ENCODE measurements around the gene POU3F3.

Gene POU3F3

GRCh38 chr2:104853534-104854497 is at the start of gene POU3F3:
Gene POU3F3 (plus strand): TSS chr2:104854115. CDS start chr2:104855511, 1,396 bp downstream.
- DNase-seq (ENCODE audit: low read depth), result no peak

GRCh38 chr2:104804148-104804890 is 49.6 kb upstream of the POU3F3 start:
- DNase-seq (ENCODE audit: low read depth), result no peak

GRCh38 chr2:104812286-104812685 is 41.6 kb upstream of the POU3F3 start:
- no peak for DNase-seq (ENCODE audit: low read depth)

- DNase-seq (ENCODE audit: low read depth), result no peak
Measured at GRCh38 chr2:104816143-104816542, 37.8 kb upstream of the POU3F3 start.

- no peak for DNase-seq (ENCODE audit: low read depth)
Measured at GRCh38 chr2:104818264-104818663, 35.7 kb upstream of the POU3F3 start.

- DNase-seq (ENCODE audit: low read depth), result no peak
Measured at GRCh38 chr2:104820126-104820525, 33.8 kb upstream of the POU3F3 start.

GRCh38 chr2:104825124-104825865 is 28.6 kb upstream of the POU3F3 start:
- DNase-seq (ENCODE audit: low read depth), result no peak

- no peak for DNase-seq (ENCODE audit: low read depth)
Measured at GRCh38 chr2:104826016-104826415, 27.9 kb upstream of the POU3F3 start.

GRCh38 chr2:104831742-104832141 is 22.2 kb upstream of the POU3F3 start:
- no peak for DNase-seq (ENCODE audit: low read depth)

GRCh38 chr2:104834431-104835153 is 19.3 kb upstream of the POU3F3 start:
- DNase-seq (ENCODE audit: low read depth), result no peak

- DNase-seq (ENCODE audit: low read depth), result no peak
Measured at GRCh38 chr2:104836265-104836664, 17.6 kb upstream of the POU3F3 start.

- DNase-seq (ENCODE audit: low read depth), result no peak
Measured at GRCh38 chr2:104836841-104837240, 17.1 kb upstream of the POU3F3 start.

GRCh38 chr2:104840156-104840555 is 13.8 kb upstream of the POU3F3 start:
- DNase-seq (ENCODE audit: low read depth), result no peak

- no peak for DNase-seq (ENCODE audit: low read depth)
Measured at GRCh38 chr2:104840893-104841585, 12.9 kb upstream of the POU3F3 start.

- DNase-seq (ENCODE audit: low read depth), result no peak
Measured at GRCh38 chr2:104841744-104842143, 12.2 kb upstream of the POU3F3 start.

GRCh38 chr2:104844807-104845551 is 8.9 kb upstream of the POU3F3 start:
- no peak for DNase-seq (ENCODE audit: low read depth)

GRCh38 chr2:104845552-104845931 is 8.4 kb upstream of the POU3F3 start:
- no peak for DNase-seq (ENCODE audit: low read depth)

- no peak for DNase-seq (ENCODE audit: low read depth)
Measured at GRCh38 chr2:104845946-104846785, 7.7 kb upstream of the POU3F3 start.

All from activated T-helper 1 cell treated with Interleukin-2 at 50 U/mL for 16 hours (primary cell).